HEK293 (cell line): ENCODE data around the gene HBEGF.

Source experiments
- CTCF ChIA-PET: fragments of 350-600 bp; formaldehyde crosslinking; extraction: SDS; loops from one replicate; lab custom pipeline; 2021; ENCODE audit warnings: antibody characterized with exemption; lab: Yijun Ruan, JAX
- POLR2A ChIA-PET: fragments of 300-600 bp; formaldehyde crosslinking; extraction: SDS; loops from one replicate; lab custom pipeline; 2020; ENCODE audit warnings: antibody characterized with exemption, inconsistent platforms; lab: Yijun Ruan, JAX
- H3K27ac ChIP-seq: fragments of 200-500 bp; sonication (Bioruptor generic); 2 replicates; pipeline ENCODE4 v1.5.1; 2014; ENCODE audit warnings: low read depth, low read length, control low read depth, inconsistent platforms; ENCODE audit errors: extremely low read depth
- H3K36me3 ChIP-seq, 2 experiments: fragments of 200-500 bp in 1 of 2; sonication (Bioruptor generic) in 1 of 2; 1 replicate in 1 of 2; 2 replicates in 1 of 2; pipeline ENCODE4 v1.5.1; 2014 to 2017; ENCODE audit warnings: inconsistent platforms in 2 of 2, low read length in 2 of 2; ENCODE audit not compliant: control insufficient read depth in 2 of 2, insufficient read depth in 1 of 2
- H3K4me1 ChIP-seq: fragments of 200-500 bp; sonication (Bioruptor generic); 2 replicates; pipeline ENCODE4 v1.5.1; 2014; ENCODE audit warnings: mild to moderate bottlenecking, low read length, inconsistent platforms; ENCODE audit not compliant: control insufficient read depth, insufficient read depth
- H3K4me3 ChIP-seq: 2 replicates; pipeline ENCODE4 v1.5.1; 2011; ENCODE audit warnings: low read depth, mild to moderate bottlenecking, control low read depth, low read length, moderate library complexity
- H3K9me3 ChIP-seq: fragments of 200-500 bp; sonication (Bioruptor generic); 2 replicates; pipeline ENCODE4 v1.5.1; 2014; ENCODE audit warnings: low read depth, low read length, inconsistent platforms; ENCODE audit not compliant: control insufficient read depth, insufficient read depth
- ELK4 ChIP-seq: IDR thresholded peaks from 2 replicates; pipeline ENCODE4 v1.6.1; 2011; ENCODE audit warnings: mild to moderate bottlenecking, low read depth, low read length, borderline replicate concordance
- GLI2 ChIP-seq: fragments of 450-650 bp; formaldehyde crosslinking; IDR thresholded peaks from 2 replicates; pipeline ENCODE4; 2017; ENCODE audit warnings: missing biosample characterization, missing genetic modification characterization, low read depth, borderline replicate concordance
- GLIS1 ChIP-seq: fragments of 450-650 bp; formaldehyde crosslinking; IDR thresholded peaks from 2 replicates; pipeline ENCODE4 v1.5.1; 2016; ENCODE audit warnings: missing biosample characterization, missing genetic modification characterization
- INSM2 ChIP-seq: fragments of 450-650 bp; formaldehyde crosslinking; IDR thresholded peaks from 2 replicates; pipeline ENCODE4 v1.5.1; 2016; ENCODE audit warnings: missing biosample characterization, missing genetic modification characterization
- KLF7 ChIP-seq: fragments of 450-650 bp; formaldehyde crosslinking; IDR thresholded peaks from 2 replicates; pipeline ENCODE4 v1.5.1; 2016; ENCODE audit warnings: missing biosample characterization, missing genetic modification characterization, borderline replicate concordance
- PBX3 ChIP-seq: sonication (generic); formaldehyde crosslinking; IDR thresholded peaks from 2 replicates; pipeline ENCODE4 v1.8.1; 2022; ENCODE audit warnings: mild to moderate bottlenecking, moderate library complexity, missing genetic modification reagents
- PRDM6 ChIP-seq: fragments of 450-650 bp; formaldehyde crosslinking; IDR thresholded peaks from 2 replicates; pipeline ENCODE4 v1.5.1; 2017; ENCODE audit warnings: missing biosample characterization, missing genetic modification characterization
- SALL2 ChIP-seq: fragments of 450-650 bp; formaldehyde crosslinking; IDR thresholded peaks from 2 replicates; pipeline ENCODE4 v1.5.0; 2017; ENCODE audit warnings: missing biosample characterization, mild to moderate bottlenecking, missing genetic modification characterization, borderline replicate concordance
- SP2 ChIP-seq: fragments of 450-650 bp; formaldehyde crosslinking; IDR thresholded peaks from 2 replicates; pipeline ENCODE4 v1.5.1; 2016; ENCODE audit warnings: missing biosample characterization, missing genetic modification characterization
- ZBTB20 ChIP-seq: fragments of 450-650 bp; formaldehyde crosslinking; IDR thresholded peaks from 2 replicates; pipeline ENCODE4 v1.5.1; 2016; ENCODE audit warnings: missing biosample characterization, missing genetic modification characterization
- ZBTB21 ChIP-seq: fragments of 450-650 bp; formaldehyde crosslinking; IDR thresholded peaks from 2 replicates; pipeline ENCODE4 v1.5.1; 2017; ENCODE audit warnings: missing biosample characterization, missing genetic modification characterization
- ZFP37 ChIP-seq: fragments of 450-650 bp; formaldehyde crosslinking; IDR thresholded peaks from 2 replicates; pipeline ENCODE4 v1.5.1; 2016; ENCODE audit warnings: missing biosample characterization, missing genetic modification characterization
- ZFP69B ChIP-seq: fragments of 450-650 bp; formaldehyde crosslinking; IDR thresholded peaks from 2 replicates; pipeline ENCODE4 v1.5.1; 2016; ENCODE audit warnings: missing biosample characterization, missing genetic modification characterization
- ZNF112 ChIP-seq: fragments of 450-650 bp; formaldehyde crosslinking; IDR thresholded peaks from 2 replicates; pipeline ENCODE4 v1.5.0; 2017; ENCODE audit warnings: missing biosample characterization, missing genetic modification characterization
- ZNF114 ChIP-seq: fragments of 450-650 bp; formaldehyde crosslinking; IDR thresholded peaks from 2 replicates; pipeline ENCODE4 v1.5.0; 2017; ENCODE audit warnings: missing biosample characterization, missing genetic modification characterization
- ZNF121 ChIP-seq: fragments of 450-650 bp; formaldehyde crosslinking; IDR thresholded peaks from 2 replicates; pipeline ENCODE4 v1.5.1; 2016; ENCODE audit warnings: missing biosample characterization, missing genetic modification characterization
- ZNF140 ChIP-seq: fragments of 450-650 bp; formaldehyde crosslinking; IDR thresholded peaks from 2 replicates; pipeline ENCODE4 v1.5.1; 2016; ENCODE audit warnings: missing biosample characterization, missing genetic modification characterization
- ZNF18 ChIP-seq: fragments of 450-650 bp; formaldehyde crosslinking; IDR thresholded peaks from 2 replicates; pipeline ENCODE4 v1.5.1; 2016; ENCODE audit warnings: missing biosample characterization, missing genetic modification characterization
- ZNF24 ChIP-seq: fragments of 450-650 bp; formaldehyde crosslinking; IDR thresholded peaks from 2 replicates; pipeline ENCODE4 v1.5.1; 2016; ENCODE audit warnings: missing biosample characterization, missing genetic modification characterization
- ZNF335 ChIP-seq: fragments of 450-650 bp; formaldehyde crosslinking; conservative IDR thresholded peaks from 2 replicates; pipeline ENCODE4 v1.5.1; 2016; ENCODE audit warnings: missing biosample characterization, missing genetic modification characterization
- ZNF366 ChIP-seq: fragments of 450-650 bp; formaldehyde crosslinking; conservative IDR thresholded peaks from 2 replicates; pipeline ENCODE4 v1.5.1; 2016; ENCODE audit warnings: missing biosample characterization, missing genetic modification characterization
- ZNF473 ChIP-seq: fragments of 450-650 bp; formaldehyde crosslinking; IDR thresholded peaks from 2 replicates; pipeline ENCODE4 v1.5.1; 2017; ENCODE audit warnings: missing biosample characterization, missing genetic modification characterization
- ZNF514 ChIP-seq: fragments of 450-650 bp; formaldehyde crosslinking; IDR thresholded peaks from 2 replicates; pipeline ENCODE4 v1.5.1; 2016; ENCODE audit warnings: missing biosample characterization, missing genetic modification characterization
- ZNF555 ChIP-seq: fragments of 450-650 bp; formaldehyde crosslinking; conservative IDR thresholded peaks from 2 replicates; pipeline ENCODE4 v1.5.1; 2017; ENCODE audit warnings: missing biosample characterization, mild to moderate bottlenecking, missing genetic modification characterization, inconsistent platforms
- ZNF571 ChIP-seq: fragments of 450-650 bp; formaldehyde crosslinking; IDR thresholded peaks from 2 replicates; pipeline ENCODE4 v1.5.0; 2017; ENCODE audit warnings: missing biosample characterization, missing genetic modification characterization
- ZNF626 ChIP-seq: fragments of 450-650 bp; sonication (Bioruptor Pico); formaldehyde crosslinking; IDR thresholded peaks from 2 replicates; pipeline ENCODE4 v1.5.1; 2018; ENCODE audit warnings: missing biosample characterization, missing genetic modification characterization, inconsistent platforms
- ZNF664 ChIP-seq: fragments of 450-650 bp; formaldehyde crosslinking; IDR thresholded peaks from 2 replicates; pipeline ENCODE4 v1.5.1; 2016; ENCODE audit warnings: missing biosample characterization, missing genetic modification characterization
- ZNF704 ChIP-seq: fragments of 450-650 bp; formaldehyde crosslinking; IDR thresholded peaks from 2 replicates; pipeline ENCODE4 v1.5.1; 2016; ENCODE audit warnings: missing biosample characterization, missing genetic modification characterization
- ZNF777 ChIP-seq: fragments of 450-650 bp; formaldehyde crosslinking; IDR thresholded peaks from 2 replicates; pipeline ENCODE4 v1.5.1; 2017; ENCODE audit warnings: missing biosample characterization, missing genetic modification characterization, borderline replicate concordance
- ZSCAN16 ChIP-seq: fragments of 450-650 bp; formaldehyde crosslinking; IDR thresholded peaks from 2 replicates; pipeline ENCODE4 v1.5.1; 2016; ENCODE audit warnings: missing biosample characterization, missing genetic modification characterization

Gene HBEGF

GRCh38 chr5:140362875-140363630 lies 16.6 kb upstream of the HBEGF start:
- no peaks in the 10 kb centered on the region for H3K9me3 ChIP-seq
- no peak overlapping the region; the same call in 1 of the 2 replicates for H3K27ac ChIP-seq
- POLR2A ChIA-PET = interaction anchor here (1.0 to 1.5 kb wide), 3 partner anchors 17 to 337 kb away, joined by 3 to 5 read pairs (median 4); partner anchors contain the start of genes HBEGF, IK, NDUFA2 and ZMAT2
- peak overlapping the region; percentile 33 for H3K4me3 ChIP-seq
- H3K36me3 ChIP-seq = no peaks in the 10 kb centered on the region
- H3K4me1 ChIP-seq = no peaks in the 10 kb centered on the region
- CTCF ChIA-PET = interaction anchor here (0.6 to 3.6 kb wide), 20 partner anchors 9 to 445 kb away, joined by 3 to 32 read pairs (median 4); partner anchors contain the start of gene HBEGF
- TF ChIP-seq ZBTB20 (tag by site-specific recombination) (peak; percentile 90), ZNF555 (tag by site-specific recombination) (no peak), SP2 (tag by site-specific recombination) (no peak; the same call in 1 of the 2 replicates), ZNF626 (no peak), ZFP69B (no peak), ZNF114 (no peak), ZNF18 (no peak), ZNF112 (tag by site-specific recombination) (no peak), GLI2 (tag by site-specific recombination) (no peak), ZNF777 (tag by site-specific recombination) (no peak), GLIS1 (peak; percentile 47), ZNF514 (tag by site-specific recombination) (no peak), ZNF366 (tag by site-specific recombination) (peak; percentile 49), PBX3 (CRISPR knock-in tag) (0 out of 2 replicates have a peak, but pooled peaks have one; percentile 47), ZNF704 (tag by site-specific recombination) (no peak), ZNF571 (tag by site-specific recombination) (no peak), KLF7 (tag by site-specific recombination) (no peak), ZFP37 (tag by site-specific recombination) (0 out of 2 replicates have a peak, but pooled peaks have one; percentile 49), ZNF24 (tag by site-specific recombination) (no peak), ZNF664 (tag by site-specific recombination) (no peak), ZSCAN16 (tag by site-specific recombination) (no peak), ZNF140 (tag by site-specific recombination) (no peak), ZNF121 (tag by site-specific recombination) (peak; percentile 18; the same call in 1 of the 2 replicates), ZBTB21 (tag by site-specific recombination) (no peak), PRDM6 (tag by site-specific recombination) (no peak), ELK4 (no peak), ZNF473 (tag by site-specific recombination) (no peak), INSM2 (no peak), SALL2 (tag by site-specific recombination) (no peak), ZNF335 (tag by site-specific recombination) (peak; percentile 97)
